H4 (cell line): ENCODE data around the gene CBFA2T2. TPM values are rescaled to one million over a fixed set of nuclear protein-coding genes. Genes with fewer than 3 reads are reported as not detected.
"Not testable (repeated sequence)": the region's sequence is repeated elsewhere in the genome, so short reads cannot be mapped to it uniquely, and the experiment has no call there.

Source experiments
- DNase-seq: peaks from one replicate; pipeline ENCODE4 v3.0.0-alpha.2; 2015; ENCODE audit warnings: low spot score
- total RNA-seq: library from RNA; depleted of rRNA; stranded (reverse); fragments of >200 nt; shearing (Covaris generic); gene quantifications from 2 replicates; pipeline ENCODE4 v1.2.3, GENCODE V29; 2014

The CBFA2T2 gene
- total RNA-seq, 1 experiment from 2014 or later = 3.6 TPM

GRCh38 chr20:33549229-33549999 is 59.5 kb downstream of the CBFA2T2 start:
- no peak for DNase-seq

DNA sequence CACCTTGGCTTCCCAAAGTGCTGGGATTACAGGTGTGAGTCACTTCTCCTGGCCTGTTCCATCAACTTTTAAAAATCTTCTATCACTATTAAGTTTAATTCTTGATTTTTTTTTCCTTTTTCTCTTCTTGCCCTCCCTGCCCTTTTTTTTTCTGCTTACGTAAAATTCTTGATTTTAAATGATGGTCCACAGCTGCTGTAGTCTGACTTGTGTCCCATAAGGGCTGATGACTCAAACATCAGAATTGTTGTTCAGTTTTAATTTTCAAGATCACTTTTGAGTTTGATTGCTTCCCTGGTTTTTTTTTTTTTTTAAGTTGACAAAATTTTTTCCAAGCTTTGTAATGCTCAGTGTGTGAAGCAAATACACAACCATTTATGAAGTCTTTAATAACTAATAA is 61.9 kb downstream of the CBFA2T2 start:
- no peak for DNase-seq

- DNase-seq = no peak
Measured at GRCh38 chr20:33552519-33552918, 62.6 kb downstream of the CBFA2T2 start.

DNA sequence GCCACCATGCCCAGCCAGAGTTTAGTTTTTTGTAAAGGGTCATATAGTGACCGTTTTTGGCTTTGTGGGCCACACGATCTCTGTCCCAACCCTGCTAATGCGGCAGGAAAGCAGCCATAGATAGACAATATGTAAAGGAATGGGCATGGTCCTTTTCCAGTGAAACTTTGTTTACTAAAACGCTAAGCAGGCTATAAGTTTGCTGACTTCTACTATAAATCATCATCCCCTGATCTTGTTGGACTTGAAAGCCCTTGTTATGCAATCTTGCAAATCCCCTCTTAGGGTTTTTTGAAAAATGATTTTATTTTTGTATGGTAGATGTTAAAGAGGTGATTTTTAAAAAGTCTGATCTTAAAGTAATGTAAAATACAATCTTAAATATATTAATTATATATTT is 63.6 kb downstream of the CBFA2T2 start:
- no peak for DNase-seq

DNA sequence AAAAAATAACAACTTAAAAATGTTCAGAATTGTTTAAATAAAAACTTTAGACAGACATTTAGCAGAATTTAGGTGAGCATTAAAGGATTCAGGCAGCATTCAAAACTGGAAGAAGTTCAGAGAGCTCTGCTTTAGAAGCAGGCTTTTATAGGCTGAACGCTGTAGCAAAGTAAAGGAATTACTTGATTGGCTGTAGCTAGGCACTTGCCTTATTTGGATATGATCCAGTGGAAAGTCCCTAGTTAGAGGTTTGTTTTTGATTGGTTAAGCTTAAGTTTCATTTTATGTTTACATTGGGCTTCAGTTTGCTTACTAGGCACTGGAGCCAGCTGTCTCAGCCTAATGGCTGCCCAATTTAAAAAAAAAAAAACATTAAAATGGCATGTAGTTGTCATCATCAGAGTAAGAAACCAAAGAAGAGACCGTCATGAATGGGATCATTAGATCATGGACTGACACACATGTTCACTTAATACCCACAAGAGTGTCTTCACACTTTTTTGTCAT is 65.1 kb downstream of the CBFA2T2 start:
- DNase-seq = peak; percentile 98

- DNase-seq = no peak
Measured at GRCh38 chr20:33555755-33556154, 65.9 kb downstream of the CBFA2T2 start.

DNA sequence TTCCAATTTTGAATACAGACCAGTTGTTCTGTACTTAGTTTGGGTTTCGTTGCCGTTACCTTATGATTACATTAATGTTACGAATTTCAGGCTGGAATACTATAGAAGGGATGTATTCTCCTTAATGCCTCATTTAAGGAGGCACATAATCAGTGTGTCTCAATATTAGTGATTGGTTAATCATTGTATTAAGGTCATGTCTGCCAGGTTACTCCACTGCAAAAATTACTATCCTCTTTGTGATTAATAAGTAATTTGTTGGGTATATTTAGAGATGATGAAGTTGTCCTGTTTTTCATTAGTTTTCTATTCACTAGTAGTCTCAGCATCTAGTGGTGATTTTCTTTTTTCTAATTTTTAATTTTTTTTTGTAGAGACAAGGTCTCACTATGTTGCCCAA is 66.3 kb downstream of the CBFA2T2 start:
- no peak for DNase-seq

- DNase-seq = no peak
Measured at GRCh38 chr20:33558348-33559144, 68.7 kb downstream of the CBFA2T2 start.

- no peak for DNase-seq
Measured at GRCh38 chr20:33559212-33559611, 69.3 kb downstream of the CBFA2T2 start.

DNA sequence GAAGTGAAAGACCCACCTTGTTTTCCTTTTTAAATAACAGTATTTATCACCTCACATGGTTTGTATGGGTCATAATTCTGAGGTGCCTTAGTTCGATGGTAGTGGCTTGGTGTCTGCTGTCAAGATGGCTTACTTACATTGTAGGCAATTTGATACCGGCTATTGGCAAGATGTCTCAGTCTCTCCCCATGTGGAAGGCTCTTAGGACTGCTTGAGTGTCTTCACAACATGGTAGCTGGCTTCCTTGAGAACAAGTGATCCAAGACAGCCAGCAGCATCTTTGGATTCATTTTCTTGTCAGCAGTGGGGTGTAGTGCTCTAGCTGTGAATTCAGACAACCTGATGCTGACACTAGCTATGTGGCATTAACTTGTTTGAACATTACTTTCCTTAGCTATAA is 70.1 kb downstream of the CBFA2T2 start:
- DNase-seq = no peak

GRCh38 chr20:33561053-33561452 is 71.2 kb downstream of the CBFA2T2 start:
- DNase-seq = not testable (repeated sequence)

- DNase-seq = peak; percentile 84
Measured at GRCh38 chr20:33561692-33562601, 72.1 kb downstream of the CBFA2T2 start.

- DNase-seq = no peak
Measured at GRCh38 chr20:33563788-33564187, 73.9 kb downstream of the CBFA2T2 start.

- DNase-seq = no peak
Measured at GRCh38 chr20:33566781-33567603, 77.1 kb downstream of the CBFA2T2 start.

DNA sequence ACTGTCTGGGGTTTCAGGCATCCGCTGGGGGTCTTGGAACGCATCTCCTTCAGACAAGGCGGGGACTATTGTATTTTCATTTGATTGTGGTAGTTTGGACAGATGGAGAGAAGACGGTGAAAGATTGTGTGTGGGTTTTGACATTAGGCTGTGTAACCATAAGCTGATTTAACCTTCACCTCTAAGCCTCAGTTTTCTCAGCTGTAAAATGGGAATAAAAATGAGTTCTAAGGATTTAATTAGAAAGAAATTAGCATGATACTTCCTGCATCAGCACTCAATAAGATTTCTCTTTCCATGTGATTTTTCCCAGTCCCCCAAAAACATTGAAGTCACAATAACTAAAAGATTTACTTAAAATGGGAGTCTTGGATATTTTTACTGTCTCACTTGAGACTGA is 78.1 kb downstream of the CBFA2T2 start:
- no peak for DNase-seq

GRCh38 chr20:33568378-33568777 is 78.5 kb downstream of the CBFA2T2 start:
- DNase-seq = no peak

- DNase-seq = no peak
Measured at GRCh38 chr20:33568868-33569801, 79.2 kb downstream of the CBFA2T2 start.

GRCh38 chr20:33569802-33570391 is 80.0 kb downstream of the CBFA2T2 start:
- no peak for DNase-seq

DNA sequence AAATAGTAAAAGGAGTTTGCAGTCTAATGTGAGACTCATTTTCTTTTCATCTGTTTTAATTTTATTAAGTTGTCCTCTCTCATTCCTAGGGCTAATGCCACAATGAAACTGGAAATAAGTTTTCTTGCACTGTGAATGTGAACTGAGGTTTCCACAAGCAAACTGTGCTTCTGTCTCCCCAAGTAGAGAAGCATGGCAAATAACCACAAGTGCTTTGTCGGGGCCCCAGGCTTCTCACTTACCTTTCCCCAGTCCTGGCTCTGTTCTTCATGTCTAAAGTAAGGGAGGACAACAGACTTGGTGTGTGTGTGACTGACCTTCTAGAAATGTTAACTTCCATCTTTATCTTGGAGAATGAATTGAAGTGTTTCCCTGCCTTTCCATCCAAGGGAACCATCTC is 80.8 kb downstream of the CBFA2T2 start:
- DNase-seq = no peak
